RPMI7951 (cell line): ENCODE results near the gene SARDH. TPM values are rescaled to one million over a fixed set of nuclear protein-coding genes. Genes with fewer than 3 reads are reported as not detected.
A peak's percentile ranks its signal among the peaks of the same experiment; 100 is the strongest.

Source experiments
- DNase-seq: peaks from one replicate; pipeline ENCODE4 v3.0.0-alpha.2; 2012; ENCODE audit warnings: low read depth
- total RNA-seq: library from RNA; depleted of rRNA; stranded (reverse); fragments of >200 nt; shearing (Covaris generic); gene quantifications from 2 replicates; pipeline ENCODE4 v1.2.3, GENCODE V29; 2014

SARDH gene
- total RNA-seq, 1 experiment from 2014 or later: 1.8 TPM

GRCh38 chr9:133702798-133703590 lies 35.2 kb downstream of the SARDH start:
- no peak for DNase-seq

GRCh38 chr9:133701981-133702797 lies 36.0 kb downstream of the SARDH start:
- no peak for DNase-seq

GRCh38 chr9:133701321-133701980 lies 36.7 kb downstream of the SARDH start:
- DNase-seq: peak; percentile 71

- DNase-seq: peak; percentile 45
Observed at GRCh38 chr9:133700819-133701320, 37.3 kb downstream of the SARDH start.

- no peak for DNase-seq
Observed at GRCh38 chr9:133699546-133699945, 38.6 kb downstream of the SARDH start.

- no peak for DNase-seq
Observed at GRCh38 chr9:133696071-133696472, 42.1 kb downstream of the SARDH start.

GRCh38 chr9:133694686-133695085 lies 43.5 kb downstream of the SARDH start:
- DNase-seq: no peak

- DNase-seq: no peak
Observed at GRCh38 chr9:133693703-133694529, 44.2 kb downstream of the SARDH start.

GRCh38 chr9:133693116-133693515 lies 45.0 kb downstream of the SARDH start:
- DNase-seq: no peak

- DNase-seq: no peak
Observed at GRCh38 chr9:133692364-133692985, 45.7 kb downstream of the SARDH start.

GRCh38 chr9:133691626-133692363 lies 46.4 kb downstream of the SARDH start:
- DNase-seq: peak; percentile 82

- no peak for DNase-seq
Observed at GRCh38 chr9:133691191-133691590, 47.0 kb downstream of the SARDH start.

- DNase-seq: no peak
Observed at GRCh38 chr9:133690081-133690561, 48.0 kb downstream of the SARDH start.

GRCh38 chr9:133689151-133689763 lies 48.9 kb downstream of the SARDH start:
- DNase-seq: no peak

- no peak for DNase-seq
Observed at GRCh38 chr9:133687856-133688761, 50.0 kb downstream of the SARDH start.

- no peak for DNase-seq
Observed at GRCh38 chr9:133686642-133687575, 51.2 kb downstream of the SARDH start.
